Measurements from ENCODE around the gene AGMO.

GRCh38 chr7:15446280-15446679 is 115.5 kb downstream of the AGMO start:
- no peak for TF ChIP-seq CREB1 (CRISPR knock-in tag; IDR thresholded peaks at IDR 0.05)
- no peak for TF ChIP-seq CTCF (IDR thresholded peaks at IDR 0.05)
- no peak for TF ChIP-seq SMAD3 (CRISPR knock-in tag; IDR thresholded peaks at IDR 0.05; ENCODE audit: borderline replicate concordance)
- TF ChIP-seq ZNF416 (CRISPR knock-in tag; IDR thresholded peaks at IDR 0.05) = no peak
- no peak for TF ChIP-seq RORB (CRISPR knock-in tag; IDR thresholded peaks at IDR 0.05)
- TF ChIP-seq ZNF281 (CRISPR knock-in tag; IDR thresholded peaks at IDR 0.05) = no peak
- TF ChIP-seq, protein P1, sequence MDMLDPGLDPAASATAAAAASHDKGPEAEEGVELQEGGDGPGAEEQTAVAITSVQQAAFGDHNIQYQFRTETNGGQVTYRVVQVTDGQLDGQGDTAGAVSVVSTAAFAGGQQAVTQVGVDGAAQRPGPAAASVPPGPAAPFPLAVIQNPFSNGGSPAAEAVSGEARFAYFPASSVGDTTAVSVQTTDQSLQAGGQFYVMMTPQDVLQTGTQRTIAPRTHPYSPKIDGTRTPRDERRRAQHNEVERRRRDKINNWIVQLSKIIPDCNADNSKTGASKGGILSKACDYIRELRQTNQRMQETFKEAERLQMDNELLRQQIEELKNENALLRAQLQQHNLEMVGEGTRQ (CRISPR knock-in tag; IDR thresholded peaks at IDR 0.05) = no peak
- TF ChIP-seq, protein P2, sequence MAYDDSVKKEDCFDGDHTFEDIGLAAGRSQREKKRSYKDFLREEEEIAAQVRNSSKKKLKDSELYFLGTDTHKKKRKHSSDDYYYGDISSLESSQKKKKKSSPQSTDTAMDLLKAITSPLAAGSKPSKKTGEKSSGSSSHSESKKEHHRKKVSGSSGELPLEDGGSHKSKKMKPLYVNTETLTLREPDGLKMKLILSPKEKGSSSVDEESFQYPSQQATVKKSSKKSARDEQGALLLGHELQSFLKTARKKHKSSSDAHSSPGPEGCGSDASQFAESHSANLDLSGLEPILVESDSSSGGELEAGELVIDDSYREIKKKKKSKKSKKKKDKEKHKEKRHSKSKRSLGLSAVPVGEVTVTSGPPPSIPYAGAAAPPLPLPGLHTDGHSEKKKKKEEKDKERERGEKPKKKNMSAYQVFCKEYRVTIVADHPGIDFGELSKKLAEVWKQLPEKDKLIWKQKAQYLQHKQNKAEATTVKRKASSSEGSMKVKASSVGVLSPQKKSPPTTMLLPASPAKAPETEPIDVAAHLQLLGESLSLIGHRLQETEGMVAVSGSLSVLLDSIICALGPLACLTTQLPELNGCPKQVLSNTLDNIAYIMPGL (CRISPR knock-in tag; IDR thresholded peaks at IDR 0.05) = no peak
- TF ChIP-seq JUN (CRISPR knock-in tag; IDR thresholded peaks at IDR 0.05) = no peak
